Measurements from ENCODE around the gene RASSF7.
"Not testable (repeated sequence)": the region's sequence is repeated elsewhere in the genome, so short reads cannot be mapped to it uniquely, and the experiment has no call there.

The RASSF7 gene

DNA sequence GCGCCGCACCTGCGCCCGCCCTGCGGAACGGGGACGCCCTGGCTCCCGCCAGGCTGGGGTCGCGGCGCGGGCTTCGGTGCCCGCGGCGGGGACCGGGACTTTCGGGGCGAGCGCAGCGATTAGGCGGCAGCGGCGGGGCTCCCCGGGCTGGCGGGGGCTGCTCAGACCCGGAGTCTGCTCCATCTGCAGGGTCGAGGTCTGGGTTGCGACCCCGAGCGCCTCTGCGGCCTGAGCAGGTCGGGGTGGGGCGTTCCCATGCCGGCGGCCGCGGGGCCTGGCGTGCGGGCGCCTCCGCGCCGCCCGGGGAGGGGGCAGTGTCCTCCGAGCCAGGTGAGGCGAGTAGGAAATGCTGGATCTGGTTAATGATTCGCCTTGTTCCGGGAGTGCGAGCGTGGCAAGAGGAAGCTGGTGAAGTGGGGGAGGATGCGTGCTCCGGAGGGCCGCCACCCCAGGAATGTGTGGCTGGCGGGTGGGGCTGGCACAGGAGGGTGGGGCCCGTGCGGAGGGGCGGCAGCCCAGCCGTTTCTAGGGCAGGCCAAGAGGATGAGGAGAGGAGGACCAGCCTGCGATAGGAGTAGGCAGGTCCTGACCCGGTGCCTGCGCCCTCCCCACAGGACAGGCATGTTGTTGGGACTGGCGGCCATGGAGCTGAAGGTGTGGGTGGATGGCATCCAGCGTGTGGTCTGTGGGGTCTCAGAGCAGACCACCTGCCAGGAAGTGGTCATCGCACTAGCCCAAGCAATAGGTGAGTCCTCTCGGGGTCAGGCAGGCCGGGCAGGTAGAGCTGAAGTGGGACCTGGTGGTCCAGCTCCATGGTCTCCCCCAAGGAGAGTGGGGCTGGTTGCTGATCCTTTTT, 606 bp downstream of the RASSF7 start:
- peak in 28 of 42 donors; percentile 25 to 78 (median 49) for DNase-seq
- intact Hi-C loops (cut with DNase I), result loop anchor here (10.0 kb wide), 1 partner anchor 133 kb away; the partner anchor contains the start of genes DEAF1 and TMEM80

DNA sequence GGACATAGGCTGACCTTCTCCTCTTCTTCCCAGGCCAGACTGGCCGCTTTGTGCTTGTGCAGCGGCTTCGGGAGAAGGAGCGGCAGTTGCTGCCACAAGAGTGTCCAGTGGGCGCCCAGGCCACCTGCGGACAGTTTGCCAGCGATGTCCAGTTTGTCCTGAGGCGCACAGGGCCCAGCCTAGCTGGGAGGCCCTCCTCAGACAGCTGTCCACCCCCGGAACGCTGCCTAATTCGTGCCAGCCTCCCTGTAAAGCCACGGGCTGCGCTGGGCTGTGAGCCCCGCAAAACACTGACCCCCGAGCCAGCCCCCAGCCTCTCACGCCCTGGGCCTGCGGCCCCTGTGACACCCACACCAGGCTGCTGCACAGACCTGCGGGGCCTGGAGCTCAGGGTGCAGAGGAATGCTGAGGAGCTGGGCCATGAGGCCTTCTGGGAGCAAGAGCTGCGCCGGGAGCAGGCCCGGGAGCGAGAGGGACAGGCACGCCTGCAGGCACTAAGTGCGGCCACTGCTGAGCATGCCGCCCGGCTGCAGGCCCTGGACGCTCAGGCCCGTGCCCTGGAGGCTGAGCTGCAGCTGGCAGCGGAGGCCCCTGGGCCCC, 1.4 kb downstream of the RASSF7 start:
- intact Hi-C loops (cut with DNase I), result loop anchor here (10.0 kb wide), 1 partner anchor 133 kb away; the partner anchor contains the start of genes DEAF1 and TMEM80
- no peak for DNase-seq

DNA sequence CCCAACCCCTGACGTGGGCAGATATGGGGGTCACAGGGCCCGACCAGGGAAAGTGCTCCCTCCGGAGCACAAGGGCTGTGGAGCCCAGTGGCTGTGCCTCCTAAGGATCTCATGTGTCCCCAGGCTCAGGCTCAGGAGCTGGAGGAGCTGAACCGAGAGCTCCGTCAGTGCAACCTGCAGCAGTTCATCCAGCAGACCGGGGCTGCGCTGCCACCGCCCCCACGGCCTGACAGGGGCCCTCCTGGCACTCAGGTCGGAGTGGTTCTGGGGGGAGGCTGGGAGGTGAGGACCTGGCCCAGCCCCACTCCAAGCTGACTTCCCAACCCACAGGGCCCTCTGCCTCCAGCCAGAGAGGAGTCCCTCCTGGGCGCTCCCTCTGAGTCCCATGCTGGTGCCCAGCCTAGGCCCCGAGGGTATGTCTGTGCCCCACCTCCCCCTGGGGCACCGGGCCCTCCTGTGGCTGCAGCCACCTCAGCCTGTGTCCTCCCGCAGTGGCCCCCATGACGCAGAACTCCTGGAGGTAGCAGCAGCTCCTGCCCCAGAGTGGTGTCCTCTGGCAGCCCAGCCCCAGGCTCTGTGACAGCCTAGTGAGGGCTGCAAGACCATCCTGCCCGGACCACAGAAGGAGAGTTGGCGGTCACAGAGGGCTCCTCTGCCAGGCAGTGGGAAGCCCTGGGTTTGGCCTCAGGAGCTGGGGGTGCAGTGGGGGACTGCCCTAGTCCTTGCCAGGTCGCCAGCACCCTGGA, 2.5 kb downstream of the RASSF7 start:
- intact Hi-C loops (cut with DNase I), result loop anchor here (10.0 kb wide), 1 partner anchor 132 kb away; the partner anchor contains the start of genes DEAF1 and TMEM80
- no peak for DNase-seq

DNA sequence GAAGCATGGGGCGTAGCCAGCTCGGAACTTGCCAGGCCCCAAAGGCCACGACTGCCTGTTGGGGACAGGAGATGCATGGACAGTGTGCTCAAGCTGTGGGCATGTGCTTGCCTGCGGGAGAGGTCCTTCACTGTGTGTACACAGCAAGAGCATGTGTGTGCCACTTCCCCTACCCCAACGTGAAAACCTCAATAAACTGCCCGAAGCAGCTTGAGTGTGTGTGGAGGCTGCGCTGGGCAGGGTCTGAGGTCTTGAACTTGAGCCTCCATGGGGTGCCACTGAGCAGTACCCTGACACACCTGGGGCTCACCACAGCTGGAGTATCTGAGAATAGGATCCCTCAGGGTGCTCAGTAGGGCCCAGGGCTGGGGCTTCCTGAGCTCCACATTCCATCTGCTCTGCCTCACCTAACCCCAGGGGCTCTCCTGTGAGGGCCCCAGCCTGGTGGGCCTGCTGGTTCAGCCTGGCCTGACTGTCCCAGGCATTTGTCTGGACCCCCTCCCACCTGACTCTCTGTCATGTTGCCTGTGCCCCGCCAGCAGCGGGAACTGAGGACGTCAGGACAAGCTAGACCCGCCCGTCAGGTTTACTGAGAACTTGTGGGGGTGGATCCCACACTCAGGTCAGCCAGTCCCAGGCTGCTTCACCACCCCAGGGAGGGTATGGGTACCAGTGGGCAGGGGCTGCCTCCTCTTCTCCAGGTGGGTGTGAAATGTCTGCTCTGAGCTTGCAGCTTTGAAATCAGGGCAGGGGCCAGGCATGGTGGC, 3.2 kb downstream of the RASSF7 start:
- no peak for DNase-seq
- intact Hi-C loops (cut with DNase I), result loop anchor here (10.0 kb wide), 1 partner anchor 131 kb away; the partner anchor contains the start of genes DEAF1 and TMEM80

DNA sequence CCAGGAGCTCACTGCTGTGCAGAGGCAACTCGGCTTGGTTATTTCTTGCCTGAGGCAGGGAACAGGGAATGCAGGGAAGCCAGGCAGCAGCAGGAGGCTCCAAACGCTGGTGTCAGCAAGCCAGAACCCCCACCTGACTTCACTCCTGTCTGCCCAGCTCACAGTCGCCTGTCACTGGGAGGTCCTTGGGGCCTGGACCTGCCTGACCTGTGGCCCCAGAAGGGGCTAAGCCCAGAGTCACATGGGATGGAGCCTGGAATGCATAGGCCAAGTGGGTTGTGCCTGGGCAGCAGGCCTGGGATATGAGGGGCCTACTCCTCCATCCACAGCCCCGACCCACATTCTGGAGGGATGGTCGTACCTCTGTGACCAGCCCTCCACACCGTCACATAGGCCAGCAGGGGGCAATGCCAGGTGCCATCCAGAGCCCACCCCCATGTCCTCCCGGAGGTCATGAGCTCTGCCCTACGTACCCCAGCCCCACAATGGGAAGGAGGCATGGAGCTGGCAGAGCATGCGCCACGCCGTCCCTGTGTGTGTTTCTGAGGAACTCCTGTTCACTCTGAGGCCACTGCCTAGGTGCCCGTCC, 5.2 kb downstream of the RASSF7 start:
- intact Hi-C loops (cut with DNase I), result loop anchor here (10.0 kb wide), 1 partner anchor 129 kb away; the partner anchor contains the start of genes DEAF1 and TMEM80
- no peak for DNase-seq

DNA sequence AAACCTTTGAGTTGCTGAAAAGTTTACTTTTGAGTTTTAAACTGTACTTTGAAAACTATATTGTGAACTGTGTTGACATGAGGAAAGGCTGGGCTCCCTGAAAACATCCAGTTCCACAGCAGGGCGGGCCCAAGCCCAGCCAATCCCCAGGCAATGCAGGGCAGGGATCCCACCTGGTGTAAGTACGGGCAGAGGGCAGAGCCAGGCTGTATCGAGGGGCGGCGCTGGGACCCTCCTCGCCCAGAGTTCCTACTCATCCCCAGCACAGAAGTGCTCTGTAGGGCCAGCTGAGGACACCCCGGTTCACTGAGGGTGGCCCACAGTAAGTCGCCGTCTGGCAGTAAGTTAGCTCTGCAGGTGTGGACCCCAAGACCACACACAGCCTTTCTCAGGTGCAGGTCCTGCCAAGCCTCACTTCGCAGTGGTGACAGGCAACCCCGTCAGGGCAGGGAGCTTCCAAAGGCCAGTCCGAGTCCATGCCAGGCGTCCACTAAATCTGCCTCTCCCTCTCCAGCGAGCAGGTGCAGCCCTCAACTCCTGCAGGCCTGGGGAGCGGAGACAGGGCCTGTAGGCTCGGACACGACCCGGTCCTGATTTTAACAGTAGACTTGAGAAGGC, 6.3 kb downstream of the RASSF7 start:
- no peak for DNase-seq
- intact Hi-C loops (cut with DNase I), result loop anchor here (10.0 kb wide), 1 partner anchor 128 kb away; the partner anchor contains the start of genes DEAF1 and TMEM80

DNA sequence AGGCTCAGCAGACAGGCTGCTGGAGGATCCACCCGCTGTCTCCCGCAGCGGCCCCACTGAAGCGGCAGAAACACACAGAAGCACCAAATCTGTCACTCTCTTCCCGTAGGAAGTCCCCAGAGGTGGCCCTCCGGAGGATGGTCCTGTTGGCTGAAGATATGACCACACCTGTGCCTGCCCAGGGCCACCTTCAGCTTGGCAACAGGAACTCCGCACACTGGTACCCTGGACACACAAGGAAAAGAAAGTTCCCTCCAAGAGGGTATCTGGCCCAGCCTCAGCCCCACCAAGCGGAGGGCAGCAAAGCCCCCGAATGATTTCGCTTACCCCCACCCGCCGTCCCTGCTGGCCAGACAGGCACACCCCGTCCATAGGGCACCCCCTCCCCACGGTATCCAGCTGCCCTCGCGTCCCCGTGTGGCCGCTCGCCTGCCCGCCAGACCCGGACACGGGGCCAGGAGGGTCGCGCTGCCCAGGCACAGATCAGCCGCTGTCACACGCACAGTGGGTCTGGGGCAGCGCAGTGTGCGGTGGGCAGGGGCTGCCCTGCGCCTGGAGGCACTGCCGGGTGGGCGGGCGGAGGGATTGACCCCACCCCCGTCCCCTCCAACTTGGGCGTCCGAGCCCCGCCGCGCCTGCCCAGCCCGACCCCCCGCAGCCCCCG, 7.0 kb downstream of the RASSF7 start:
- DNase-seq, result no peak
- intact Hi-C loops (cut with DNase I), result loop anchor here (10.0 kb wide), 1 partner anchor 127 kb away; the partner anchor contains the start of genes DEAF1 and TMEM80

DNA sequence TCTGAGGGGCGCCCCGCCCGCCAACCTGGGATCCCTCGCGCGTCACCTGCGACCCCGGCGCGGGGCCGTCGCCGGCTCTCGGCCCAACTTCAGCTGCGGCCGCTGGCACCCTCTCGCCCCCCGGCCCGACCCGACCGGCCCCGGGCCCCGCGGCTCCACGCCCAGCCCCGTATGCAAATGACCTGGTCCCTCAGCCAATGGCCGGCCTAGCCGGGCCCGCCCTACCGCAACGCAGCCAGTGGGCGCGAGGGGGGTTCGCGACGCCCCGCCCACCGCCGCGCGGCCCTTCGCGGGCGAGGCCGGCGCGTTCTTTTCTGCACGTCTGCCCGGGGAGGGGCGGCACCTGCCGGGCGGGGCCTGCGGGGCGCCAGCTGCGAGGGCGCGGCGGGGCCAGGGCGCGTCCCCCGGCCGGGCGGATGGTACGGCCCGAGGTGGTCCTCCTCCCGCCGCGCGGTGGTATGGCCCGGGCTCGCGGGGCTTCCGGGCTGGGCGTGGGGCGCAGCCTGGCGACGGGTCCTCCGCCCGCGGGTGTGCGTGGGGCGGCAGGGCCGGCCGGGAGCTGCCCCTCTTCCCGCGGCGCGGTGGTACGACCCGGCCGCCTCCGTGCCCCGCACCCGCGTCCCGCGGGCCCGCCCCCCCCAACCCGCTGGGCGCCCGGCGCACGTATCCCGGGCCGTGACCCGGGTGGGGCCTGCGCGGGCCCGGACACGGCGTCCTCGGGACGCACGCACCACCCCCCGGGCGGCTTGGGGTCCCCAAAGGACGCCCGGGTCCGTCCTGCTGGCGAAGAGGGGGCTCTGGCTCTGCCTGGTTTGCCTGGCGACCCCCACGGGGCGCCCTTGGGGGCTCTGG, 7.8 kb downstream of the RASSF7 start:
- DNase-seq, result peak; percentile 73 to 95 (median 92)
- intact Hi-C loops (cut with DNase I), result loop anchor here (10.0 kb wide), 1 partner anchor 126 kb away; the partner anchor contains the start of genes DEAF1 and TMEM80

DNA sequence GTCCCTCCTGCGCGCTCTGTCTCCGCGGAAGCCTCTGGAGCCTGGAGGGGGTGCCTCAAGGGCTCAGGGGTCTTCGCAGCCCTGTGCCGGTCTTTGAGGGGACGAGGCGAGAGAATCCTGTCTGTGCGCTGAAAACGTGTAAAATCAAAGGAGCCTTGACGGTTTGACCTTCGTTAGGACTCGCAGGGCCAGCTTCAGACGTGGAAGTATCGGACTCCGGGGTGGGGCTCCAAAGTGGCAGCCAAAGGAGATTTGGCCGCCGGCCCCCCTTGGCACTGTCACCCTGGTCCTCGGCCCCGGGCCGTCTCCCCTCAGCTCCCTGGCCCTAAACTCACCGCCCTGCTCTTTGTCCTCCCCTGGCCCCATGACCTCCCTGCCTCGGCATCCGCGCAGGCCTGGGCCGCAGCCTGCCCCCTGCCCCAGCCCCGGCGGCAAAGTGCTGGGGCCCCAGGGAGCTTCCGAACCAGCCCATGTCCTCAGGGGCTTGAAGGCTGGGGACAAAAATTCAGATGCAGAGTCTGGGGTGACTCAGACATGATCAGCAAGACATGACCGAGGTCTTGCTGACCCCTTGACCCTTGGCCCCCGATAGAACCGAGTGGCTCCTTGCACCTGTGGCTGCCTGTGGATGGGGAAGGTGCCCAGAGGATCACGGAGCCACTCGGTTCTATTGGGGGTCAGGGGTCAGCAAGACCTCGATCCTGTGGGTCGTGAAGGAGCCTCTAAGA, 8.6 kb downstream of the RASSF7 start:
- no peak for DNase-seq
- intact Hi-C loops (cut with DNase I), result loop anchor here (10.0 kb wide), 1 partner anchor 125 kb away; the partner anchor contains the start of genes DEAF1 and TMEM80

DNA sequence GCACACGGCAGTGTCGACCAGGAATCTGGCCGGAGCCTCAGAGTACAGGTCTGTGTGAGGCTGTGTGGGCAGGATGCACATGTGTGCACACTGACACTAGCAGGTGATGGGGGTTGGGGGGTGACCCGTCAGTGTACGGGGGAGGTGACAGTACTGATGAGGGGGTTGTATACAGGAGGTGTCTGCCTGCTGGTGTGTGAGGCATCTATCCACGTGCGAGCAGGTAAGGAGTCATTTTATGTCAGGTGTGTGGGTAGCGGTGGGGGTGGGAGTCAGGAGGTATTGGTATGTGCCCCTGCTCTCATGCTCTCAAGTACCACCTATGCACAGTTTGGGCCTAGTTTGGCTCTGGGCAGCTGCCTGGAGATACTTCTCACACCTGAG, 11.0 kb downstream of the RASSF7 start:
- DNase-seq, result peak in 19 of 42 donors; percentile 28 to 74 (median 45)
- intact Hi-C loops (cut with DNase I), result no loop called here

DNA sequence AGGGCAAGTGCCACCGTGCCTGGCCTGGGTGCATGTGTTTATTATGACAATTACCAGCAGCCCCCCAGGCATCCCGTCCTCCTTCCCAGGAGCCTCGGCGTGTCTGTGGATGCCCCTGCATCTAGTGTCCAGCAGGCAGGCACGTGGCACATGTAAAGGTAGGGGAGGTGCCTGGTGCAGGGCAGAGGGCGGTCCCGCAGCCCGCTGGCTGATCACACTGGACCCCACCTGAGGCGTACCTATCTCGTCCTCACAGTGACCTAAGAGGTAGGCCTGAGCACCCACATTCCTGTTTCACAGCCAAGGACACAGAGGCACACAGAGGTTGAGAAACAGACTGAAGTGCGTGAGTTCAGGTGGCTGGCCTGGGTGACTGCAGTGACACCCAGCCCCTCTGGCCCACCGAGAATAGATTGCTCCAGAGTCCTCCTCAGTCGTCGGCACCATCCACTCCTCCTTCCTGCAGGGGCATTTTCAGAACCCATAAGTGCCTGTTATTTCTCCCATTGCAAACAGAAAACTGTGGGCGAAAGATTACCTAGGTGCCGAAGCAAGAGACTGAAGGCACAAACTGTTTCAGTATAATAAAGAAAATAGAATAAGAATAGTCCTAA, 12.5 kb downstream of the RASSF7 start:
- intact Hi-C loops (cut with DNase I), result no loop called here
- DNase-seq, result no peak

DNA sequence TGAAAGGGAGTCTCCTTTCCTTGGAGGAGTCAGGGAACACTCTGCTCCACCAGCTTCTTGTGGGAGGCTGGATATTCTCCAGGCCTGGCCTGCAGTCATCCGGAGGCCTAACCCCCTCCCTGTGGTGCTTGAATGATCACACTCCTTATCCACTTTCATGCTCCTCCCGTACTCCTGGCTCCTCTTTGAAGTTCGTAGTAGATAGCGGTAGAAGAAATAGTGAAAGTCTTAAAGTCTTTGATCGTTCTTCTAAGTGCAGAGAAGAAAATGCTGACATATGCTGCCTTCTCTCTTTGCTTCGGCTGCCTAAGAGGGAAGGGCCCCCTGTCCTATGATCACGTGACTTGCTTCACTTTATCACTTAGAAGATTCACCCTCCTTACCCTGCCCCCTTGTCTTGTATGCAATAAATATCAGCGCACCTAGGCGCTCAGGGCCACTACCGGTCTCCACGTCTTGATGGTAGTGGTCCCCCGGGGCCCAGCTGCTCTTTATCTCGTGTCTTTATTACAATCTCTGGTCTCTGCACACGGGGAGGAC, 13.3 kb downstream of the RASSF7 start:
- DNase-seq; intact Hi-C loops (cut with DNase I): not testable (repeated sequence)

DNA sequence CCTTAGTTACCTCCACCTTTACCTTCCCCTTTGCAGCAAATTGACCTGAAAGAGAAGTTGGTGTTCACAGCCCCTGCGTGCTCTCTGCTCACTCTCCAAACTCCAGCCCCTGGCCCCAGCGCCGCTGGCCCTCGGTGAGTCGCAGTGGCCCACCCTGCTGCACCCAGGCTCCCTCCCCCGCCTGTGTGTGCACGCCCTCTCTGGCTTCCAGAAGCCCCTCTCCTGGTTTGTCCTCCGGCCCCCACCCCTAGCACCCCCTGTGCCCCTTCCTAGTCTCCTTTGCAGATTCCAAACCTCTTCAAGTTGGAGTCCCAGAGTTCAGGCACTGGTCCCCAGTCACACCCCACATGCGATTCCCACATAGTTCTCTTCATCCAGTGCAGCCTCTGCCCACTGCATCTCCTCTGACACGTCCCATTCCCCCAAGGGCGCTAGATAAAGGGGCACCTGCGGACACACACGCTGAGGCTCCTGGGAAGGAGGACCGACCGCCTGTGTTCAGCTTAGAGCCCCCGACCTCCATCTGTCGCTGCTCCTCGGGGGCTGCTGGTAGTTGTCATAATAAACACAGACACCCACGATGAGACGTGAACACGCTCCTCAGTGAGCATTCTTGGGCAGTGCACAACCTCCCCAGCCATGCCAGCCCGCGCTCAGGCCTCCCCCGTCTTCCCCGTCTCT, 14.0 kb downstream of the RASSF7 start:
- DNase-seq, result peak in 7 of 42 donors; percentile 31 to 57 (median 45)
- intact Hi-C loops (cut with DNase I), result no loop called here
